Lung microvascular endothelial cell (primary cell): Measurements from ENCODE around the gene PKNOX2. TPM values are rescaled to one million over a fixed set of nuclear protein-coding genes. Genes with fewer than 3 reads are reported as not detected.
A peak's percentile ranks its signal among the peaks of the same experiment; 100 is the strongest.
"Not testable (repeated sequence)": the region's sequence is repeated elsewhere in the genome, so short reads cannot be mapped to it uniquely, and the experiment has no call there.

Source experiments
- DNase-seq, 2 donors: peaks; one replicate each; pipeline versions ENCODE4 v3.0.0 to v3.0.0-alpha.2; 2010; ENCODE audit warnings: low read depth in 2 of 2
- total RNA-seq: library from RNA; depleted of rRNA; stranded (reverse); fragments of >200 nt; gene quantifications from 2 replicates; pipeline ENCODE4 v1.2.1, GENCODE V29; 2014

PKNOX2 gene
- total RNA-seq, 1 donor from 2014 or later, result not detected

- no peak for DNase-seq
Measured at GRCh38 chr11:125201525-125202141, 37.1 kb downstream of the PKNOX2 start.

- DNase-seq, result no peak
Measured at GRCh38 chr11:125202362-125202880, 37.9 kb downstream of the PKNOX2 start.

- no peak for DNase-seq
Measured at GRCh38 chr11:125202977-125203376, 38.4 kb downstream of the PKNOX2 start.

GRCh38 chr11:125207866-125208425 lies 43.4 kb downstream of the PKNOX2 start:
- no peak for DNase-seq

- no peak for DNase-seq
Measured at GRCh38 chr11:125210066-125210465, 45.5 kb downstream of the PKNOX2 start.

GRCh38 chr11:125211191-125211947 lies 46.8 kb downstream of the PKNOX2 start:
- DNase-seq, result no peak

- no peak for DNase-seq
Measured at GRCh38 chr11:125211948-125212340, 47.4 kb downstream of the PKNOX2 start.

- DNase-seq, result peak; percentile 19 to 37
Measured at GRCh38 chr11:125214601-125215565, 50.3 kb downstream of the PKNOX2 start.

- DNase-seq, result no peak
Measured at GRCh38 chr11:125215976-125216375, 51.4 kb downstream of the PKNOX2 start.

GRCh38 chr11:125218336-125218735 lies 53.8 kb downstream of the PKNOX2 start:
- DNase-seq, result no peak

GRCh38 chr11:125221461-125221860 lies 56.9 kb downstream of the PKNOX2 start:
- DNase-seq, result no peak

- DNase-seq, result no peak
Measured at GRCh38 chr11:125222494-125222893, 57.9 kb downstream of the PKNOX2 start.

GRCh38 chr11:125223161-125223560 lies 58.6 kb downstream of the PKNOX2 start:
- DNase-seq, result not testable (repeated sequence)

GRCh38 chr11:125223901-125224361 lies 59.4 kb downstream of the PKNOX2 start:
- no peak for DNase-seq

GRCh38 chr11:125224391-125225021 lies 60.0 kb downstream of the PKNOX2 start:
- DNase-seq, result peak; percentile 21 to 48

GRCh38 chr11:125225401-125225800 lies 60.9 kb downstream of the PKNOX2 start:
- no peak for DNase-seq

- DNase-seq, result no peak
Measured at GRCh38 chr11:125226031-125226430, 61.5 kb downstream of the PKNOX2 start.

- no peak for DNase-seq
Measured at GRCh38 chr11:125226706-125227105, 62.2 kb downstream of the PKNOX2 start.

- DNase-seq, result no peak
Measured at GRCh38 chr11:125227151-125227550, 62.6 kb downstream of the PKNOX2 start.

- no peak for DNase-seq
Measured at GRCh38 chr11:125228445-125228844, 63.9 kb downstream of the PKNOX2 start.

GRCh38 chr11:125228993-125229392 lies 64.4 kb downstream of the PKNOX2 start:
- no peak for DNase-seq
